GM13976 (cell line): ENCODE results near the gene AFAP1L2.

Source experiments
- DNase-seq: peaks from one replicate; pipeline ENCODE4 v3.0.0; 2012; ENCODE audit warnings: low spot score
- in situ Hi-C: fragments of 300-500 bp; cut with MboI; formaldehyde crosslinking; loops from one replicate; pipeline ENCODE4 v1.12.0; 2022; ENCODE audit warnings: low sequenced_read_pairs, mixed read lengths, inconsistent platforms; ENCODE audit not compliant: unreplicated experiment
- TF ChIP-seq, protein P1 (sequence below): IDR thresholded peaks from 2 replicates; pipeline ENCODE4 v1.5.1; 2012; ENCODE audit warnings: borderline replicate concordance, mild to moderate bottlenecking; ENCODE audit not compliant: insufficient read depth; ENCODE audit errors: extremely low read depth, missing control alignments, control extremely low read depth

Gene AFAP1L2

GRCh38 chr10:114364726-114365125 lies 39.6 kb downstream of the AFAP1L2 start:
- in situ Hi-C loops, result no loop called here
- TF ChIP-seq, protein P1, sequence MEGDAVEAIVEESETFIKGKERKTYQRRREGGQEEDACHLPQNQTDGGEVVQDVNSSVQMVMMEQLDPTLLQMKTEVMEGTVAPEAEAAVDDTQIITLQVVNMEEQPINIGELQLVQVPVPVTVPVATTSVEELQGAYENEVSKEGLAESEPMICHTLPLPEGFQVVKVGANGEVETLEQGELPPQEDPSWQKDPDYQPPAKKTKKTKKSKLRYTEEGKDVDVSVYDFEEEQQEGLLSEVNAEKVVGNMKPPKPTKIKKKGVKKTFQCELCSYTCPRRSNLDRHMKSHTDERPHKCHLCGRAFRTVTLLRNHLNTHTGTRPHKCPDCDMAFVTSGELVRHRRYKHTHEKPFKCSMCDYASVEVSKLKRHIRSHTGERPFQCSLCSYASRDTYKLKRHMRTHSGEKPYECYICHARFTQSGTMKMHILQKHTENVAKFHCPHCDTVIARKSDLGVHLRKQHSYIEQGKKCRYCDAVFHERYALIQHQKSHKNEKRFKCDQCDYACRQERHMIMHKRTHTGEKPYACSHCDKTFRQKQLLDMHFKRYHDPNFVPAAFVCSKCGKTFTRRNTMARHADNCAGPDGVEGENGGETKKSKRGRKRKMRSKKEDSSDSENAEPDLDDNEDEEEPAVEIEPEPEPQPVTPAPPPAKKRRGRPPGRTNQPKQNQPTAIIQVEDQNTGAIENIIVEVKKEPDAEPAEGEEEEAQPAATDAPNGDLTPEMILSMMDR, result no peak
- DNase-seq, result no peak

GRCh38 chr10:114363745-114364454 lies 40.4 kb downstream of the AFAP1L2 start:
- TF ChIP-seq, protein P1, result no peak
- in situ Hi-C loops, result no loop called here
- no peak for DNase-seq

DNA sequence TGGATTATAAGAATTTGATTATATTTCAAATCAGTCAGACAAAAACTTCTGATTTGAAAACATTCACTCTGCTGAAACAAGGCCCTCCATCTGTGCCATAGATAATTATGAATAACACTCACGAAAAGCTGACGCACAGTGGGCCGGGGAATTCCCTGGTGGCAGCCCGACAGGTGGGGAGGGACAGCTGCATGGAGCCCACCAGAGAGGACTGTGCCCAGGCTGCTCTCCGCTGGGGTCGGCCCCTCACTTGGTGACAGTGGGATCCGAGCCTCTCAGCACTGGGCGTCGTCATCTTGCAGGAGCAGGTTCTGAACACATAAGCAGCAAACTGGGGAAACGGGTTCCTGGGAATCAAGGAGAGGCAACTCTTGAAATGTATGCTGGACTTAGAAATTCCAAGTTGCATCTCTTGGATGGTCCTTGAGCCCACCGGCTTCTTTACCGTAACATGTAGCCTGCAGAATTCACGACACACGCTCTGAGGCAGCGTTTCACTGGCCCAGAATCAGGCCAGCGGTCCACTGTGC lies 41.4 kb downstream of the AFAP1L2 start:
- DNase-seq, result no peak
- in situ Hi-C loops, result no loop called here
- TF ChIP-seq, protein P1, result no peak

- no peak for DNase-seq
- TF ChIP-seq, protein P1, result no peak
- in situ Hi-C loops, result no loop called here
These were observed 44.4 kb downstream of the AFAP1L2 start for GRCh38 chr10:114359953-114360345.

- DNase-seq, result no peak
- in situ Hi-C loops, result no loop called here
These were observed 45.0 kb downstream of the AFAP1L2 start for GRCh38 chr10:114359041-114359952.

GRCh38 chr10:114357515-114357996 lies 46.7 kb downstream of the AFAP1L2 start:
- in situ Hi-C loops, result no loop called here
- TF ChIP-seq, protein P1, result no peak
- no peak for DNase-seq

More at GRCh38 chr10:114359041-114359952, 45.0 kb downstream of the AFAP1L2 start:
- TF ChIP-seq, protein P1, result no peak
